Astrocyte (in vitro differentiated cells and primary cell): Measurements from ENCODE around the gene KMT2C.
"Not testable (repeated sequence)": the region's sequence is repeated elsewhere in the genome, so short reads cannot be mapped to it uniquely, and the experiment has no call there.

Source experiments
- EZH2 ChIP-seq: IDR thresholded peaks from 2 replicates; pipeline ENCODE4 v1.6.1; 2012; ENCODE audit warnings: mild to moderate bottlenecking, low read length, inconsistent platforms; ENCODE audit not compliant: insufficient read depth
- TF ChIP-seq, protein P1 (sequence below): IDR thresholded peaks from 2 replicates; pipeline ENCODE4 v1.5.1; 2011; ENCODE audit warnings: low read depth, mild to moderate bottlenecking, inconsistent platforms, low read length, moderate library complexity; ENCODE audit not compliant: insufficient read depth

DNA sequence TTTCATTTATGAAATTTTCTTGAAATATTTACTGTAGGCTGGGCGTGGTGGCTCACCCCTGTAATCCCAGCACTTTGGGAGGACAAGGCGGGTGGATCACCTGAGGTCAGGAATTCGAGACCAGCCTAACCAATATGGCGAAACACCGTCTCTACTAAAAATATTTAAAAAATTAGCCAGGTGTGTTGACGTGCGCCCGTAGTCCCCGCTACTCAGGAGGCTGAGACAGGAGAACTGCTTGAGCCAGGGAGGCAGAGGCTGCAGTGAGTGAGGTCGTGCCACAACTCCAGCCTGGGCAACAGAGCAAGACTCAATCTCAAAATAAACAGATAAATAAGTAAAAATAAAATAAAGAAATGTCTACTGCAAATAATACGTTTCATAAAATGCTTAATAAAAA, 192.3 kb downstream of the KMT2C start:
- TF ChIP-seq, protein P1, sequence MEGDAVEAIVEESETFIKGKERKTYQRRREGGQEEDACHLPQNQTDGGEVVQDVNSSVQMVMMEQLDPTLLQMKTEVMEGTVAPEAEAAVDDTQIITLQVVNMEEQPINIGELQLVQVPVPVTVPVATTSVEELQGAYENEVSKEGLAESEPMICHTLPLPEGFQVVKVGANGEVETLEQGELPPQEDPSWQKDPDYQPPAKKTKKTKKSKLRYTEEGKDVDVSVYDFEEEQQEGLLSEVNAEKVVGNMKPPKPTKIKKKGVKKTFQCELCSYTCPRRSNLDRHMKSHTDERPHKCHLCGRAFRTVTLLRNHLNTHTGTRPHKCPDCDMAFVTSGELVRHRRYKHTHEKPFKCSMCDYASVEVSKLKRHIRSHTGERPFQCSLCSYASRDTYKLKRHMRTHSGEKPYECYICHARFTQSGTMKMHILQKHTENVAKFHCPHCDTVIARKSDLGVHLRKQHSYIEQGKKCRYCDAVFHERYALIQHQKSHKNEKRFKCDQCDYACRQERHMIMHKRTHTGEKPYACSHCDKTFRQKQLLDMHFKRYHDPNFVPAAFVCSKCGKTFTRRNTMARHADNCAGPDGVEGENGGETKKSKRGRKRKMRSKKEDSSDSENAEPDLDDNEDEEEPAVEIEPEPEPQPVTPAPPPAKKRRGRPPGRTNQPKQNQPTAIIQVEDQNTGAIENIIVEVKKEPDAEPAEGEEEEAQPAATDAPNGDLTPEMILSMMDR = not testable (repeated sequence)
- not testable (repeated sequence) for TF ChIP-seq EZH2
